ENCODE data around the gene KATNBL1. TPM values are rescaled to one million over a fixed set of nuclear protein-coding genes. Genes with fewer than 3 reads are reported as not detected.

Gene KATNBL1
- total RNA-seq, 1 experiment from 2014 or later: 44.6 TPM

- no peaks in the 10 kb centered on the region for H3K27me3 ChIP-seq (ENCODE audit: control insufficient read depth, insufficient read depth, low read length)
- no peak overlapping the region for H3K4me3 ChIP-seq (ENCODE audit: insufficient read depth, low read depth, low read length)
- DNase-seq: no peak
- no peaks in the 10 kb centered on the region for H3K36me3 ChIP-seq (replicated peaks; ENCODE audit: control insufficient read depth, insufficient read depth, low read length)
Observed at GRCh38 chr15:34114739-34115138, 95.2 kb downstream of the KATNBL1 start.

DNA sequence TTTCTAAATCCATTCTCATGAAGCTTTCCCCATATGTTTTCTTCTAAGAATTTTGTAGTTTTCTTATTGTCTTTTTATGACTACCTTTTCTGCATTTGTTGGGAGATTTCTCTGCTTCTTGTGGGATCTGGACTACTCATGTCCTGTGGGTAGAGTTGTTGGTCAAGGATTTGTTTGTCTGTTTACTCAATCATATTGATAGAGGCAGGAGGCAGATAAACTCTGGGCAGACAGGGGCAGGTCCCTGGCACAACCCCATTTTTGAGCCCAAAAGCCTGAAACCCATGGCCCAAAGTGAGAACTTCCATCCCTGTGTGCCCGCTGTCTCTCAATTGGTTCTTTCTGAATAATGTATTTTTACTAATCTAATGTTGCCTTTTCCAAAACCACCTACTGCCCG, 95.7 kb downstream of the KATNBL1 start:
- no peaks in the 10 kb centered on the region for H3K36me3 ChIP-seq (replicated peaks; ENCODE audit: control insufficient read depth, insufficient read depth, low read length)
- no peak for DNase-seq
- no peak overlapping the region for H3K4me3 ChIP-seq (ENCODE audit: insufficient read depth, low read depth, low read length)
- no peaks in the 10 kb centered on the region for H3K27me3 ChIP-seq (ENCODE audit: control insufficient read depth, insufficient read depth, low read length)

- Histone ChIP-seq H3K4me3 (ENCODE audit: insufficient read depth, low read depth, low read length) (no peak overlapping the region), H3K36me3 (replicated peaks; ENCODE audit: control insufficient read depth, insufficient read depth, low read length) (no peaks in the 10 kb centered on the region), H3K27me3 (ENCODE audit: control insufficient read depth, insufficient read depth, low read length) (no peaks in the 10 kb centered on the region)
- DNase-seq: no peak
Observed at GRCh38 chr15:34111488-34111887, 98.4 kb downstream of the KATNBL1 start.

- Histone ChIP-seq H3K36me3 (replicated peaks; ENCODE audit: control insufficient read depth, insufficient read depth, low read length) (no peaks in the 10 kb centered on the region), H3K27me3 (ENCODE audit: control insufficient read depth, insufficient read depth, low read length) (no peaks in the 10 kb centered on the region), H3K4me3 (ENCODE audit: insufficient read depth, low read depth, low read length) (no peak overlapping the region)
- peak; percentile 27 for DNase-seq
Observed at GRCh38 chr15:34109797-34110663, 99.9 kb downstream of the KATNBL1 start.

DNA sequence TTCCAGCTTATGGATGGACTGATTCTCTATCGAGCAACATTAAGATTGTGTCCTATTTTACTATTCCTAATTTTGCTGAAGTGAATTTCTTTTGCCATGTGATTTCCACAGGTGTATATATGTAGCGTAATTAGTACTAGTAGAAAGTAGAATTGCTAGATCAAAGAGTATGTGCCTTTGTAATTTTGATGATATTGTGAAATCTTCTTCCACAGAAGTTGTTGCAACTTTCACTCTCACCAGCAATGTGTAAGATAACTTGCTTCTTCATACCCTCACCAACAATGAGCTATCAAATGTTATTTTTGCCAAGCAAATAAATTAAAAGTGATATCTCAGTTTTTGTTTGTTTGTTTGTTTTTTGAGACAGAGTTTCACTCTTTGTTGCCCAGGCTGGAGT, 102.6 kb downstream of the KATNBL1 start:
- H3K4me3 ChIP-seq (ENCODE audit: insufficient read depth, low read depth, low read length): no peak overlapping the region
- H3K36me3 ChIP-seq (replicated peaks; ENCODE audit: control insufficient read depth, insufficient read depth, low read length): no peaks in the 10 kb centered on the region
- DNase-seq: no peak
- no peaks in the 10 kb centered on the region for H3K27me3 ChIP-seq (ENCODE audit: control insufficient read depth, insufficient read depth, low read length)

- no peak for DNase-seq
- H3K27me3 ChIP-seq (ENCODE audit: control insufficient read depth, insufficient read depth, low read length): no peaks in the 10 kb centered on the region
- H3K36me3 ChIP-seq (replicated peaks; ENCODE audit: control insufficient read depth, insufficient read depth, low read length): no peaks in the 10 kb centered on the region
- H3K4me3 ChIP-seq (ENCODE audit: insufficient read depth, low read depth, low read length): no peak overlapping the region
Observed at GRCh38 chr15:34106423-34106822, 103.5 kb downstream of the KATNBL1 start.

DNA sequence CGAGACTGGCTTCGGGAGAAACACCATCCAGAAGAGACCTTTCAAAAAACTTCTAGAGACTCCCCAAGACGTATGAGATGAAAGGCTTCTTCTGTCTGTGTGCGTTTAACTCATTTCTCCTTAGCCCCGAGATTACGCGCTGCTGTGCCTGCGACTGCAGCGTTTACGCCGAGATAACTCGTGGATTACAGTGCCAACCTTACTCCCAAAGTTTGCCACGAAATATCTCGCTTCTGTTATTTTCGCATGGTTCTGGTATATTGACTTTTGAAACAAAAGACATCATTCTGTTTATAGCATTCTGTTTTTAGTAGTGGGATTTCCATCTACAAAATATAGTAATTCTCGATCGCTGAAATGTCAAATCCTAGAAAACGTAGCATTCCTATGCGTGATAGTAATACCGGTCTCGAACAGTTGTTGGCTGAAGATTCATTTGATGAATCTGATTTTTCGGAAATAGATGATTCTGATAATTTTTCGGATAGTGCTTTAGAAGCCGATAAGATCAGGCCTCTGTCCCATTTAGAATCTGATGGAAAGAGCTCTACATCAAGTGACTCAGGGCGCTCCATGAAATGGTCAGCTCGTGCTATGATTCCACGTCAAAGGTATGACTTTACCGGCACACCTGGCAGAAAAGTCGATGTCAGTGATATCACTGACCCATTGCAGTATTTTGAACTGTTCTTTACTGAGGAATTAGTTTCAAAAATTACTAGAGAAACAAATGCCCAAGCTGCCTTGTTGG, 107.5 kb downstream of the KATNBL1 start:
- no peak for DNase-seq
- H3K36me3 ChIP-seq (replicated peaks; ENCODE audit: control insufficient read depth, insufficient read depth, low read length): no peaks in the 10 kb centered on the region
- peak overlapping the region; percentile 94 for H3K4me3 ChIP-seq (ENCODE audit: insufficient read depth, low read depth, low read length)
- H3K27me3 ChIP-seq (ENCODE audit: control insufficient read depth, insufficient read depth, low read length): no peaks in the 10 kb centered on the region

GRCh38 chr15:34101366-34102174, 108.3 kb downstream of the KATNBL1 start, which contains the start of the genes EMC7 and PGBD4:
TSS of gene EMC7 (minus strand) at chr15:34101862. CDS start at chr15:34101839, 23 bp downstream.
TSS of gene PGBD4 (plus strand) at chr15:34102083. CDS start at chr15:34102532, 449 bp downstream.
- no peaks in the 10 kb centered on the region for H3K36me3 ChIP-seq (replicated peaks; ENCODE audit: control insufficient read depth, insufficient read depth, low read length)
- no peaks in the 10 kb centered on the region for H3K27me3 ChIP-seq (ENCODE audit: control insufficient read depth, insufficient read depth, low read length)
- DNase-seq: peak; percentile 92
- H3K4me3 ChIP-seq (ENCODE audit: insufficient read depth, low read depth, low read length): peak within 1 kb of the TSS; percentile 94

DNA sequence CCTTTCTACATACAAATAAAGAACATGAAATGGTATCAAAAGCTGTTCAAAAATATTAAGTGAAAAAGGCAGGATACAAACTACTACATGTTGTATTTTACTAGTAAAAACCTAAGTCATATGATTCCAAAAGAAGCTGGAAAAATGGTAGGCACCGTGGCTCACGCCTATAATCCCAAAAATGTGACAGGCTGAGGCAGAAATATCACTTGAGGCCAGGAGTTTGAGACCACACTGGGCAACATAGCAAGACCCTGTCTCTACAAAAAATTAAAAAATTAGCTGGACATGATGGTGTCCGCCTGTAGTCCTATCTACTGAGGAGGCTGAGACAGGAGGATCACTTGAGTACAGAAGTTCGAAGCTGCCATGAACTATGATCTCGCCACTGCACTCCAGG, 110.0 kb downstream of the KATNBL1 start:
- no peaks in the 10 kb centered on the region; the same call in 1 of the 2 replicates for H3K36me3 ChIP-seq (replicated peaks; ENCODE audit: control insufficient read depth, insufficient read depth, low read length)
- no peaks in the 10 kb centered on the region for H3K27me3 ChIP-seq (ENCODE audit: control insufficient read depth, insufficient read depth, low read length)
- DNase-seq: no peak
- no peak overlapping the region for H3K4me3 ChIP-seq (ENCODE audit: insufficient read depth, low read depth, low read length)

Other genes with a start within 250 kb of the KATNBL1 start
- gene CHRM5, start 241.6 kb downstream of the KATNBL1 start, total RNA-seq (2014; rRNA removed; shearing (Covaris generic)): not detected in 2 replicates
- 19.4 and 20.1 TPM in 2 replicates for gene AVEN, start 170.9 kb downstream of the KATNBL1 start, total RNA-seq (2014; rRNA removed; shearing (Covaris generic))
- gene EMC7, start 108.2 kb downstream of the KATNBL1 start, total RNA-seq (2014; rRNA removed; shearing (Covaris generic)): 17.0 and 30.1 TPM in 2 replicates
- 0.55 and 0.69 TPM in 2 replicates for gene PGBD4, start 108.0 kb downstream of the KATNBL1 start, total RNA-seq (2014; rRNA removed; shearing (Covaris generic))
- 78.1 and 90.2 TPM in 2 replicates for gene EMC4, start 14.9 kb upstream of the KATNBL1 start, total RNA-seq (2014; rRNA removed; shearing (Covaris generic))
- 4.9 and 8.5 TPM in 2 replicates for gene SLC12A6, start 127.7 kb upstream of the KATNBL1 start, total RNA-seq (2014; rRNA removed; shearing (Covaris generic))
- 273 and 339 TPM in 2 replicates for gene NOP10, start 133.0 kb upstream of the KATNBL1 start, total RNA-seq (2014; rRNA removed; shearing (Covaris generic))
- gene NUTM1, start 133.2 kb upstream of the KATNBL1 start, total RNA-seq (2014; rRNA removed; shearing (Covaris generic)): 0.26 and 0.28 TPM in 2 replicates
- 49.2 and 57.5 TPM in 2 replicates for gene LPCAT4, start 157.1 kb upstream of the KATNBL1 start, total RNA-seq (2014; rRNA removed; shearing (Covaris generic))
- 9.7 and 16.7 TPM in 2 replicates for gene GOLGA8A, start 227.7 kb upstream of the KATNBL1 start, total RNA-seq (2014; rRNA removed; shearing (Covaris generic))